Panc1 (cell line): ENCODE results near the gene TMEM200B. TPM values are rescaled to one million over a fixed set of nuclear protein-coding genes. Genes with fewer than 3 reads are reported as not detected.
"Not testable (repeated sequence)": the region's sequence is repeated elsewhere in the genome, so short reads cannot be mapped to it uniquely, and the experiment has no call there.

Source experiments
- ATAC-seq: fragments of 200-7000 bp; cut with Tn5 transposase; 2 replicates; pipeline ENCODE4 v1.9.1; 2020; ENCODE audit warnings: mild to moderate bottlenecking, moderate library complexity
- BruUV-seq: library from RNA; stranded (reverse); fragments of 400-500 nt; replicated peaks from 2 replicates; lab custom pipeline; 2021; lab: Mats Ljungman, UMichigan
- CTCF ChIA-PET: fragments of 300-600 bp; sonication (Branson Sonifier 250); formaldehyde crosslinking; loops from one replicate; lab custom pipeline; 2022; ENCODE audit warnings: antibody characterized with exemption; lab: Charles Lee
- POLR2A ChIA-PET: fragments of 300-600 bp; sonication (Branson Sonifier 250); formaldehyde crosslinking; loops from one replicate; lab custom pipeline; 2022; ENCODE audit warnings: antibody characterized with exemption; lab: Charles Lee
- DNase-seq: peaks from one replicate; pipeline ENCODE4 v3.0.0-alpha.2; 2010; ENCODE audit warnings: low read depth, low spot score
- H3K27ac ChIP-seq: 2 replicates; pipeline ENCODE4 v1.5.1; 2011; ENCODE audit warnings: mild to moderate bottlenecking, low read length, inconsistent platforms
- H3K27me3 ChIP-seq: fragments of 200-500 bp; sonication (Bioruptor generic); 2 replicates; pipeline ENCODE4 v1.6.0; 2014; ENCODE audit warnings: low read length, inconsistent platforms; ENCODE audit not compliant: control insufficient read depth, insufficient read depth
- H3K36me3 ChIP-seq: fragments of 200-500 bp; sonication (Bioruptor generic); 2 replicates; pipeline ENCODE4 v1.5.1; 2014; ENCODE audit warnings: inconsistent platforms, mild to moderate bottlenecking, low read length, moderate library complexity; ENCODE audit not compliant: control insufficient read depth, insufficient read depth
- H3K4me1 ChIP-seq: 2 replicates; pipeline ENCODE4 v1.5.1; 2011; ENCODE audit warnings: inconsistent platforms, mild to moderate bottlenecking, low read length, moderate library complexity; ENCODE audit not compliant: control insufficient read depth, insufficient read depth
- H3K4me3 ChIP-seq, 2 experiments: 2 replicates each; pipeline ENCODE4 v1.5.1; 2011 to 2012; ENCODE audit warnings: low read depth in 2 of 2, low read length in 2 of 2, mild to moderate bottlenecking in 2 of 2, inconsistent platforms in 1 of 2, moderate library complexity in 1 of 2
- H3K9me3 ChIP-seq: fragments of 200-500 bp; sonication (Bioruptor generic); 2 replicates; pipeline ENCODE4 v1.5.1; 2014; ENCODE audit warnings: low read depth, mild to moderate bottlenecking, inconsistent platforms, low read length, moderate library complexity; ENCODE audit not compliant: control insufficient read depth, insufficient read depth
- CTCF ChIP-seq: fragments of 450-650 bp; IDR thresholded peaks from 2 replicates; pipeline ENCODE4 v1.5.1; 2017; ENCODE audit warnings: mild to moderate bottlenecking
- POLR2AphosphoS5 ChIP-seq: IDR thresholded peaks from 2 replicates; pipeline ENCODE4 v1.6.1; 2012; ENCODE audit warnings: mild to moderate bottlenecking, low read depth, low read length, moderate library complexity
- REST ChIP-seq, 2 experiments: IDR thresholded peaks; 2 replicates each; pipeline ENCODE4 v1.6.1; 2011 to 2012; ENCODE audit warnings: low read depth in 2 of 2, control low read depth in 1 of 2, low read length in 1 of 2, mild to moderate bottlenecking in 1 of 2, moderate library complexity in 1 of 2; ENCODE audit not compliant: insufficient read depth in 1 of 2
- SIN3A ChIP-seq: IDR thresholded peaks from 2 replicates; pipeline ENCODE4 v1.6.1; 2012; ENCODE audit warnings: low read depth, mild to moderate bottlenecking, low read length, moderate library complexity, borderline replicate concordance; ENCODE audit not compliant: insufficient read depth
- TCF7L2 ChIP-seq: IDR thresholded peaks from 2 replicates; pipeline ENCODE4 v1.6.1; 2011; ENCODE audit warnings: mild to moderate bottlenecking, low read depth, low read length, inconsistent platforms
- in situ Hi-C: cut with HindIII; loops from 2 replicates; pipeline ENCODE4 v1.10.0; 2016; ENCODE audit warnings: low sequenced_read_pairs, low pct_unique_long_range_greater_than_20kb
- intact Hi-C: fragments of 100-400 bp; cut with micrococcal nuclease; formaldehyde crosslinking; loops from one replicate; pipeline ENCODE4 v1.10.0; 2022; ENCODE audit not compliant: unreplicated experiment
- total RNA-seq: library from RNA; stranded (reverse); gene quantifications from one replicate; pipeline ENCODE4 v1.2.1, GENCODE V29; 2021; ENCODE audit not compliant: unreplicated experiment

Gene TMEM200B
- total RNA-seq, 1 experiment from 2014 or later, result 2.1 TPM

- Histone ChIP-seq H3K4me1 (no peaks in the 10 kb centered on the region), H3K36me3 (no peaks in the 10 kb centered on the region), H3K27me3 (no peaks in the 10 kb centered on the region), H3K4me3 (no peak overlapping the region), H3K27ac (no peak overlapping the region), H3K9me3 (no peaks in the 10 kb centered on the region)
- no TSS peak for BruUV-seq
- in situ Hi-C loops, result no loop called here
- ChIA-PET POLR2A (interaction anchor here (0.7 kb wide), 1 partner anchor 322 kb away, joined by 6 read pairs; no protein-coding TSS in a partner anchor), CTCF (no interaction called here)
- TF ChIP-seq REST (IDR thresholded peaks at IDR 0.05; ENCODE audit: insufficient read depth in 1 of 2, low read depth in 2 of 2, low read length in 1 of 2) (no peak), POLR2AphosphoS5 (no peak), SIN3A (no peak), TCF7L2 (no peak)
- intact Hi-C loops, result no loop called here
- DNase-seq (no peak), ATAC-seq (no peak)
These were observed 41.2 kb downstream of the TMEM200B start for GRCh38 chr1:29082519-29082918.

GRCh38 chr1:29081201-29081600, 42.5 kb downstream of the TMEM200B start:
- intact Hi-C loops, result no loop called here
- CTCF ChIA-PET, result interaction anchor here (0.5 to 0.6 kb wide), 3 partner anchors 150 to 169 kb away, joined by 3 to 4 read pairs (median 3); partner anchors contain the start of gene MECR
- TF ChIP-seq POLR2AphosphoS5, result no peak
- no peak for TF ChIP-seq TCF7L2
- TF ChIP-seq SIN3A, result no peak
- TF ChIP-seq REST (IDR thresholded peaks at IDR 0.05; ENCODE audit: insufficient read depth in 1 of 2, low read depth in 2 of 2, low read length in 1 of 2), result no peak
- no peak for TF ChIP-seq CTCF
- H3K27me3 ChIP-seq, result no peaks in the 10 kb centered on the region
- ATAC-seq, result no peak
- BruUV-seq, result no TSS peak
- no peak overlapping the region for H3K4me3 ChIP-seq
- in situ Hi-C loops, result no loop called here
- POLR2A ChIA-PET, result no interaction called here
- H3K4me1 ChIP-seq, result no peaks in the 10 kb centered on the region
- no peak overlapping the region for H3K27ac ChIP-seq
- no peaks in the 10 kb centered on the region for H3K9me3 ChIP-seq
- DNase-seq, result no peak
- H3K36me3 ChIP-seq, result no peaks in the 10 kb centered on the region

- DNase-seq, H3K4me1 ChIP-seq, ATAC-seq, CTCF ChIA-PET, H3K36me3 ChIP-seq, H3K4me3 ChIP-seq, intact Hi-C loops, H3K9me3 ChIP-seq, H3K27ac ChIP-seq, BruUV-seq, H3K27me3 ChIP-seq, POLR2A ChIA-PET, in situ Hi-C loops: not testable (repeated sequence)
These were observed 43.6 kb downstream of the TMEM200B start for GRCh38 chr1:29079916-29080629.
